HG03432 (cell line): Measurements from ENCODE around the gene TICRR.

Experiments used
- ATAC-seq: cut with Tn5 transposase; IDR thresholded peaks from one replicate; pipeline ENCODE4 v1.9.1; 2021; ENCODE audit warnings: mild to moderate bottlenecking, moderate library complexity; ENCODE audit not compliant: unreplicated experiment

The TICRR gene

GRCh38 chr15:89627256-89627970 lies 52.1 kb downstream of the TICRR start:
- no peak for ATAC-seq

- ATAC-seq = no peak
These were observed 53.0 kb downstream of the TICRR start for GRCh38 chr15:89628301-89628700.

GRCh38 chr15:89628806-89629715 lies 53.8 kb downstream of the TICRR start:
- no peak for ATAC-seq

GRCh38 chr15:89629829-89630228 lies 54.6 kb downstream of the TICRR start:
- ATAC-seq = no peak

GRCh38 chr15:89630260-89630659 lies 55.0 kb downstream of the TICRR start:
- ATAC-seq = no peak

DNA sequence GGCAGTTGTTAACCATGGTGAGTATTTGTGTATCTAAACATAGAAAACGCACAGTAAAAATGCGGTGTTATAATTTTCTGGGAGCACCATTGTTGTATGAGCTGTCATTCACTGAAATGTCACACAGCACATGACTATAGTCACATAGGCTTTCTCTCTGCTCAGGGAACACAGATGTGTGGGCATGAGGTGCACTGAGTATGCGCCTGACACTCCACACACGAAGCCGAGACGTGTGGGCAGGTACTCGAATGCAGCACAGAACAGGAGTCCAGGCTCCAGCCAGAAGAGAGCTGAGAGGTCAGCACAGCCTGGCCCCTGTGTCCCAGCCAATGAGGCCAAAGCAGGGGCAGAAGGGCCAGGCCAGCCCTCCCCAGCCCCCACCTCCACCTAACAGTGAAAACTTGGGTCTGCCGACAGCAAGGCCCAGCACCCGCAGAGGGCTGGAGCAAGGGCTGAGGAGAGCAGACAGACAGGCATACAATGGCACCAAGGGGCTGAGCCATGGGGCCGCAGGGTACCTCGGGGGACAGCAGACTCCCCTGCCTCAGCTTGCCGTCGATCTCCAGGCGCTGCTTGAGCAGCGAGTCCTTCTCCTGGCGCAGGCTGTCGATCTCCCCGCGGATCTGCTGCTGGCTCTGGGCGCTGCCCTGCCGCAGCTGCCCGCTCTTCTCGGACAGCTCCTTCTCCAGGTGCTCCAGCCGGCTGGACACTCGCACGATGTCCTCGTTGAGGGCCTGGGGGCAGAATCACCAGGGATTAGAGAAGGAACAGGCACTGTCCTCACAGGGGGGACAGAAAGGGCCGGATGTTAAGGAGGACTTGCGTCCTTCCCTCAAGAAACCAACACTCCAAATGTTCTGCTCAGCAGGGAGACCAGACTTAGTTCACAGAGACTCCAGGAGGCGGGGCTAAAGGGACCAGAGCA lies 56.0 kb downstream of the TICRR start:
- no peak for ATAC-seq

DNA sequence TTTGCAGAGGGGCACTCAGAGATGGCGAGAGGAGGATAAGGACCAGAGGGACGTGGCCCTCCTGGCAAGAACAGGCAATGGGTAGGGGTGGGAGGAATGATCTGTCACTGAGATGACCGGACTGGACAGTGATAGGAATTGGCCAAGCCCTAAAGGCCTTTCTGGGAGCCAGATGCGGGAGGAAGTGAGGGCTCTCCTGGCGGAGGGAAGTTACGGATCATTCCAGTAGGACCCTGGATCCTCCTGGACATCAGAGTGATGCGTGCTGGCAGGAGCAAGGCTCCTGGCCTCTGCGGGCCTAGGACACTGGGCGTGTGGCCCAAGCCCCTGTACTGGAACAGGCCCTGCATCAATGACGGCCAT lies 56.6 kb downstream of the TICRR start:
- ATAC-seq = no peak

DNA sequence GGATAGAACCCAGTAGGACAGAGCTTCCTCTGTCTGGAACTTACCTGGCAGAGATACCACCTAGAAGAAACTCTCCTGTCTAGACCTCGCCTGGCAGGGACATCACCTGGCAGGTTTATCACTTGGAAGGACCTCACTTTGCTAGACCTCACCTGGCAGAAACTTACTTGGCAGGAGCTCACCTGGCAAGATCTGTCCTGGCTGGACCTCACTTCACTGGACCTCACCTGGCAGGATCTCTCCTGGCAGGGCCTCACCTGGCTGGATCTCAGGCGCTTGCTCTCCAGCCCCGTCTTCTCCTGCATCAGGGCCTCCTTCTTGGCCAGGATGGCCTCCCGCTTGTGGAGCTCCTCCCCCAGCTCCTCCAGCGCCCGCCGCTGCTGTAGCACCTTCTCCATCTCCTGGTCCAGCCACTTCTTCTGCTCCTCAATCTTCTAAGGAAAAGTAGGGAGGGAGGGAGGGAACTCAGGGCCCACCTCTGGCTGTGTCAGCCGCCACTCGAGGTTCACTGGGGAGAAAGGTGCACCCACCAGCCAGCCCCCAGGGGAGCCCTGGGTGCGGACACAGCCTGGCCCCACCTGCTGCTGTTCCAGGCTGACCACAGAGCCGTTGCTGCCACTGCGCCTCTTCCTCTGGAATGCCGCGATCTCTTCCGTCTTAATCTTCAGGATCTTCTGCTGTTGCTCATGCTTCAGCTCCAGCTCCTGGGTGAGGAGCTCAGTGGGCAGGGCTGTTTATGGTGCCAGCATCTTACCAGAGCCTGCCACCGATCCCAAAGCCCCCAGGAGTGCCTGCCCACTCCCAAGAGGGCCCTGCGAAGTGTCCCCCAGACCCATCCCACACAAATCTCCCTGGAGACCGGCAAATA lies 57.5 kb downstream of the TICRR start:
- ATAC-seq = no peak

DNA sequence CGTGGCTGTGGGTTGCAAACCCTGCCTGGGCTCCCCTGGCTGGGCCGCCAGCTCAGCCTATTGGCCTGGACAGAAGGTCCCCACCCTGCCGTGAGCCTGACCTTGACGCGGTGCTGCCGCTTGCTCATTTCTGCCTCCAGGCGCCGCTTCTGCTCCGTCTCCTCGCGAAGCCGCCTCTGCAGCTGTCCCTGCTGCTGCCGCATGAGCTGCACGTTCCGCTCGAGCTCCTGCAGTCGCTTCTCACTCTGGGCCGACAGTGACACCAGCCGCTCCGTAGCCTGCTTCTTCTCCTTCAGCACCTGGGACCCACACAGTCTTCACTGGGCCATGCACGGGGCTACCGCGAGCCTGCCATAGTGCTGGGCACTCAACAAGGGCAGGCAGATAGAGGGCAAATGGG lies 58.3 kb downstream of the TICRR start:
- no peak for ATAC-seq

- no peak for ATAC-seq
These were observed 65.0 kb downstream of the TICRR start for GRCh38 chr15:89640245-89640644.

DNA sequence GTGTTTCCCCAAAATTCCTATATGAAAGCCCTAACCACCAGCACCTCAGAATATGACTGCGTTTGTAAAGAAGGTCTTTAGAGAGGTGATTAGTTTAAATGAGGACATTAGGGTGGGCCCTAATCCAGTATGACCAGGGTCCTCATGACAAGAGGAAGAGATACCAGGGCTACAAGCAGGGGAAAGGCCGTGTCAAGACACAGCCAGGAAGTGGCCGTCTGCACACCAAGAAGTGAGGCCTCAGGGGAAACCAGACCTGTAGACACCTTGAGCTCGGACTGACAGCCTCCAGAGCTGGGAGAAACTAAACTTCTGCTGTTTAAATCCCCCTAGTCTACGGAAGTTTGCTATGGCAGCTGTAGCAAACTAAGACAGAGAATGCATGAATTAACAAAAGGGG lies 65.8 kb downstream of the TICRR start:
- no peak for ATAC-seq

GRCh38 chr15:89642106-89642505 lies 66.8 kb downstream of the TICRR start:
- ATAC-seq = no peak

GRCh38 chr15:89645680-89646079 lies 70.4 kb downstream of the TICRR start:
- ATAC-seq = no peak

DNA sequence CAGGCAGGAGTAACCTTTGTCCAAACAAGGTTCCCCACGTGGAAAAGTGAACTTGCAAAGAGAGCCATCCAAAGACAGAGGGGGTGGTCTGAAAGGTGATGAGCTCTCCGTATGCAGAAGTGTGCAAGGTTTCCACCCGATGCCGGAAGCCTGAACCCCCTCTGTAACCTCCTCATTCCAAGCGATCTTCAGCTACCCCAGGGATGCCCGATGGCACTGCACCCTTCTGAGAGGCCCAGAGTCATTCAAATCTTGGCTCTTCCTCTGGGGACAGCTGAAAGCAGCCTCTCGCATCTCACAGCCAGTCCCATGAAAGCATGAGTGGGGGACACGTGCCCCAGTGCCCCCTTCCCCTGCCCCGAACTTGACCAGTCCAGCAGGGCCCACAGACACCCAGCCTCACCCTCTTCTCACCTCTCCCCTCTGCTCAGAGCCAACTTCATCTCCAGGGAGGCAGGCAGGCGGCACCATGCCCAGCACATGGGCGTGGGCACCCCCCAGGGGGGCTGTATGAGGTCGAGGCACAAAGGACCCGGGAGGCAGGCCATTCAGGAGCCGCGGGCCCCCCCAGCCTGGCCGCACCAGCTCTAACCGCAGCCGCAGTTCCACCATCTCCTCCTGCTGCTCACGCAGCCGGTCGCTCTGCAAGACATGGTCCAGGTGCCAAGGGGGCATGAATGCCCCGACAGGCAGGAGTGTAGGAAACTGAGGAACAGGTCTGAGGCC lies 71.3 kb downstream of the TICRR start:
- ATAC-seq = no peak

- peak; percentile 71 for ATAC-seq
These were observed 72.1 kb downstream of the TICRR start for GRCh38 chr15:89647191-89647851.

DNA sequence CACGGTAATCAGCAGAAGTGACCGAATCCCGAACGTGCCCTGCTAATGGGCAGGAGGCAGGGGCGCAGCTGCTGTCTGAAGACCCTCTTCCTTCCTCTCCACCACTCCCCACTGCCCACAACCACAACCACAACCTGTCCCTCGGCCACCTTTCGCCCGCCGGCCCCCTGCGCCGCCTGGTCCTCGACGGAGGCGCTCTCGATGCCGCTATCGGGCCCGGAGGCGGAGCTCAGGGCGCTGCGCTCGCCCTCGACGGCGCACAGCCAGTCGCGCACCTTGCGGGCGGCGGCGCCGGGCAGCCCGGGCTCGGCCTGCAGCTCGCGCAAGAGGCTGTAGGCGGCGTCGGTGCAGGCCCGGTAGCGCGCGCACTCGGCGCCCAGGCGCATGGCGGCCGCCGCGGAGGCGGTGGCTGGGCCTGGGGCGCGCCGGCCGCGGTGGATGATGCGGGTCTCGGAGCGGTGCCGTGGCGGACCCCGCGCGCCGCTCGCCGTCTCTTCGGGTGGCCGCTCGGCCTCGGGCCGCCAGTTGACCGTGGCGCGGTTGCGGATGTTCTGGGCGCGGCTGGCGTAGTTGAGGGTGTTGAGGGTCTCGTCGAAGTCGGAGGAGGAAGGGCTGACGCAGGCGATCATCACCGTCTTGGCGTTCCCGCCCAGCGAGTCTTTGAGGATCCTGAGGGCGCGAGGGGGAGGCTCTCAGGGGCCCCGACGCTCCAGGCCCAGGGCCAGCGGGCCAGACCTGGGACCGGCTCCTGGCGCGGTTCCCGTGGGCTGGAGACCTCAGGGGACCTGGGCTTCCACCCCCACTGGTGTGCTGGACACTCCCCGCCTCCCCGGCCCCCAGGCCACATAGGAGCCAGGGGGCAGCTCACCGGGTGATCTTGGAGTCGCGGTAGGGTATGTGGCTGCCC lies 73.1 kb downstream of the TICRR start:
- ATAC-seq = no peak

- no peak for ATAC-seq
These were observed 73.8 kb downstream of the TICRR start for GRCh38 chr15:89649013-89649625.

GRCh38 chr15:89649716-89650115 lies 74.4 kb downstream of the TICRR start:
- ATAC-seq = no peak
